WTC11 (cell line): ENCODE data around the gene LGALS1.

Source experiments
- CTCF ChIP-seq: fragments of 200-600 bp; IDR thresholded peaks from 2 replicates; pipeline ENCODE4 v1.8.0; 2022; ENCODE audit warnings: antibody characterized with exemption
- TP53 ChIP-seq: sonication (generic); formaldehyde crosslinking; IDR thresholded peaks from 2 replicates; pipeline ENCODE4 v1.8.1; 2023; ENCODE audit warnings: mild to moderate bottlenecking, missing genetic modification reagents

- no peak for TF ChIP-seq CTCF
- no peak for TF ChIP-seq TP53 (CRISPR knock-in tag)
These were observed 20.7 kb upstream of the LGALS1 start for GRCh38 chr22:37654563-37655251.
